Posterior vena cava (tissue), 2 donors: Measurements from ENCODE around the gene CYB561. TPM values are rescaled to one million over a fixed set of nuclear protein-coding genes. Genes with fewer than 3 reads are reported as not detected.

ENCODE experiments used
- DNase-seq: peaks from one replicate; pipeline ENCODE4 v3.0.0-alpha.2; 2020; ENCODE audit warnings: low spot score
- intact Hi-C, 2 donors: fragments of 100-400 bp; cut with DNase I; formaldehyde crosslinking; loops; one replicate each; pipeline versions ENCODE4 v1.14.1 to v1.14.2; 2022 to 2023
- total RNA-seq, 2 donors: library from RNA; stranded (reverse); fragmentation: NEBNext Ultra II Directional; extraction: Animal tissue kit (Norgen Biotek cat#: 25700); gene quantifications; one replicate each; pipeline ENCODE4 v1.2.1, GENCODE V29; 2021
- donor health status: DM: yes; HTN: yes; CAD: no.
- donor health status: DM: yes; HTN: yes; CAD: no.

The CYB561 gene
- total RNA-seq, 2 donors from 2014 or later, result 21.3 to 26.2 TPM

DNA sequence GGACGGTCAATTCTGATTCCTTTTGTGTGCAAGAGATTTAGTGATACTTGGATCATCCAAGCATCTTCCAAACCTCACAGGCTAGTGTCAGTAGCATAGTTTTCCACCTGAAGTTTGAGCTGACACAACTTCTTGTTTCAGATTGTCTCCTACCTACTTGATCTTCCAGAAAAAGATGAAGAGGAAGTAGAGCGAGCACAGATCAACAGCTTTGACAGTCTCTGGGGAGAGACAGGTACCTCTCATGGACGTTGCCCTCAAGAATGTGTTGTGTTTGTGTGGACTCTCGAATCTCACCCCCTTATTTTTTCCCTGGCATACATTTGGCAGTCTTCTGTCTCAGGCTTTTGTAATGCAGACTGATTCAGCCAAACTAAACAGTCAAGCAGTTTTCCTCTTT, 47.4 kb downstream of the CYB561 start:
- DNase-seq, result no peak
- intact Hi-C loops, result no loop called here

DNA sequence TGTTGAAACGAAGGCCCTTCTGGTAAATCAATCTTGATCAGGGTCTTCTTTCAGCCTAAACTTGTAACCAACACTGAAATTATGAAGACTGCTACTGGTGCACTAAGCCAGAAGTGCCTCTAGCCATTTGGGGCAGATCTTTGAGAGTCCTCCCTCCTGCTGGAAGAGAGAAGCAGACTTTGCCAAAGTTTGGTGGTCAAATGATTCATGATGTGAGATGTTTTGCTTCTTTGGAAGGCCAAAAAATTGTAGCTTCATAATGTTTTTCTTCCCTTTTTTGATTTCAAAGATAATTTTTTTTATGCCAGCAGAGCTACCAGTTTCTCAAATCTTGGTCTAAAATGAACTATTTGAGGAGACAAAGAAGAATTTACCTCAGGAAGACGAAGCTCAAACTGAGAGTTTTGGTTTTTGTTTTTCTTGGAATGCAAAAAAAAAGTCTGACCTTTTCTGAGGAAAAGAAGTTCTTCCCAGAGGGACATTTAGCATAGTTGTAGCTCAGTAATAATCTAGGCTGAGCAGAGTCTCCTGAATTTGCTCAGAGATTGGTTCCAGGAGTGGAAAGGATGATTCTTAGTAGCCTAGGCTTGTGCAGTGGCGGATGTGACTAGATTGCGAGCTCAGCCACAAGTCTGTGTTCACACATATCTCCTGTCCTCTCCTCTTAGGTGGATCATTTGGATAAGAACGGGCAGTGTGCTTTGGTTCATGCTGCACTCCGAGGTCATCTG, 50.9 kb downstream of the CYB561 start:
- intact Hi-C loops, result no loop called here

DNA sequence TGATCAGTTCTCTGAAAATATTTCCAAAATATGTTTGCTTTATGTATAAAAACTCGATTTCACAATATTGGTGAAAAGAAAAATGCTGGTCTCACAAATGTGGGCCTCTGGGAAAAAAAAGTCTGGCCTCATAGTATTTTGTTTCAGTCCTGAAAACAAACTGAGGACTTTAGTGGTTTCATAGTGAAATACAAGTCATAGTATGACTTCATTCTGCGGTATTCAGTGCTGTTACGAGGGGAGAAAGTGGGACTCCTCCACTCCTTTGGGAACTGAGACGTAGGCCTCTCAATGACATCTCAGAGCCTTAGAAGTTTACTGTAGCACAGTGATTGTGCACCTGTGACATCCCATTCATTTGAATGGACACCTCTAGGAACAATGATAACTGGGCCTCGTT, 56.0 kb downstream of the CYB561 start:
- no peak for DNase-seq
- intact Hi-C loops, result no loop called here

More for the DNA sequence above, 50.9 kb downstream of the CYB561 start:
- no peak for DNase-seq

DNA sequence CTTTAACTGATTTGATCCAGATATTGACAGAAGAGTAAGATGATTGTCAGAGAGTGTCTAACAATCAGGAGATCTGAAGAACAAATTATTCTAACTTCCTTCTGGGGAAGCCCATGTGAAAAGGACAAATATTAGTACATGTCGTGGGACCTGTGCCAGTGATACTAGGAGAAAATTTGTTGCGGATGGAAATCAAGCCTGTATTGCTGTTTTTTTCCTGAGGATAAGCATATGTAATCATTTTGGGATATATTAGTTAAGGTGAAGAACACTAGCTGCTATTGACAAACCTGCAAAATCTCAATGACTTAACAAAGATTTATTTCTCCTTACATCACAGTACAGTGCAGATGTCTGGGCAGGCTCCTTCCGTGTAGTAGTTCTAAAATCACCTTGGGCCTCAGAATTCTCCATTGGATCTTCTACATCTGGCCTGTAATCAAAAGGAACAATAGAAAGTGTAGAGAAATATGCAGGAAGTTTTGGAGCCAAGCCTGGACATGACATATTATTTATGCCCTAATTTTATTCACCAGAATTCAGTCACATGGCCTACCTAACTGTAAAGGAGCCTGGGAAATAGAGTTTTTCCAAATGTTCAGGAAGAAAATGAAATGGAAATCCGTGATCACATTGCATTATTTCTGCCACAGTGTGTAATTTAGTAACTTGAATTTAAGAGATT, 58.3 kb downstream of the CYB561 start:
- intact Hi-C loops, result no loop called here
- DNase-seq, result no peak

DNA sequence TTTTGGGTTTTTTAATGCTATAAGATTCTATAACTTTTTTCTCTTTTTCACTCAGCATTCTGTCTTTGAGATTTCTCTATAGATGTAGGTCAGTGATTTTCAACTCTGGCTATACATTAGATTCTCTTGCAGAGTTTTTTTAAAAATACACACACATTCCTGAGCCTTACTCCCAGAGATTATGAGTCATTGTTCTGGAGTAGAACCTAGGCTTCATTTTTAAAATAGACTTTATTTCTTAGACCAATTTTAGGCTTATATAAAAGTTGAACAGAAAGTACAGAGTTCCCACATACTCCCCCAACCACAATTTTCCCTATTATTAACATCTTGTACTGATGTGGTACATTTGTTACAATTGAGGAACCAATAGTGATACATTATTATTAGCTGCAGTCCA, 63.3 kb downstream of the CYB561 start:
- intact Hi-C loops, result no loop called here

More for the DNA sequence above, 63.3 kb downstream of the CYB561 start:
- no peak for DNase-seq

Other genes with a start within 250 kb of the CYB561 start
- gene ACE, start 30.8 kb upstream of the CYB561 start, total RNA-seq, result 10 to 100 TPM in 1 of 2 donors, 1 to 10 TPM in 1; 9.9 to 16.3 TPM
- gene KCNH6, start 77.1 kb upstream of the CYB561 start, total RNA-seq, result not detected
- gene DCAF7, start 104.2 kb upstream of the CYB561 start, total RNA-seq, result 10 to 100 TPM; 48.4 to 48.6 TPM
- gene TACO1, start 154.6 kb upstream of the CYB561 start, total RNA-seq, result 10 to 100 TPM; 11.6 to 14.3 TPM
- gene MAP3K3, start 176.1 kb upstream of the CYB561 start, total RNA-seq, result 10 to 100 TPM; 38.5 to 39.8 TPM